ENCODE data around the gene SLC41A3. TPM values are rescaled to one million over a fixed set of nuclear protein-coding genes. Genes with fewer than 3 reads are reported as not detected.

Gene SLC41A3
- total RNA-seq, 1 donor from 2014 or later, result 72.0 TPM

- no peak for DNase-seq (ENCODE audit: low spot score)
Measured at GRCh38 chr3:126026761-126027160, 57.2 kb downstream of the SLC41A3 start.

GRCh38 chr3:126026277-126026751, 57.6 kb downstream of the SLC41A3 start:
- DNase-seq (ENCODE audit: low spot score), result no peak

DNA sequence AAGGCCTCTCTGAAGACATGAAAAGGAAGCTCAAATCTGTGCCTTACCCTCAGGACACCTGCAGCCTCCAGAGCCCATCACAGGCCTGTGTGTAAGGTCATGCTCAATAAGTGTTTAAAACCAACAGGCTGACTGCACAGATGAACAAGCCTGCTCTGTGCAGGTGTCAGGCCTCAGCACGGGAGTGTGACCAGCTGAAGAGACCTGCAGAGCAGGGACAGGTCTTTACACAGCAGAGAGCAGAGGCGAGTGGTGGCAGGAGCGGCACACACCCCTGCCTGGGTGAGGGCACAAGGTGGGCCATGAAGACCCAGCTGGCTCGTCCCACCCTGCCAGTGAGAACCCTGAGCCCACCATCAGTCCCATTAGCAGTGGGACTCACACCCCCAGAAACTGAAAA, 58.1 kb downstream of the SLC41A3 start:
- no peak for DNase-seq (ENCODE audit: low spot score)

DNA sequence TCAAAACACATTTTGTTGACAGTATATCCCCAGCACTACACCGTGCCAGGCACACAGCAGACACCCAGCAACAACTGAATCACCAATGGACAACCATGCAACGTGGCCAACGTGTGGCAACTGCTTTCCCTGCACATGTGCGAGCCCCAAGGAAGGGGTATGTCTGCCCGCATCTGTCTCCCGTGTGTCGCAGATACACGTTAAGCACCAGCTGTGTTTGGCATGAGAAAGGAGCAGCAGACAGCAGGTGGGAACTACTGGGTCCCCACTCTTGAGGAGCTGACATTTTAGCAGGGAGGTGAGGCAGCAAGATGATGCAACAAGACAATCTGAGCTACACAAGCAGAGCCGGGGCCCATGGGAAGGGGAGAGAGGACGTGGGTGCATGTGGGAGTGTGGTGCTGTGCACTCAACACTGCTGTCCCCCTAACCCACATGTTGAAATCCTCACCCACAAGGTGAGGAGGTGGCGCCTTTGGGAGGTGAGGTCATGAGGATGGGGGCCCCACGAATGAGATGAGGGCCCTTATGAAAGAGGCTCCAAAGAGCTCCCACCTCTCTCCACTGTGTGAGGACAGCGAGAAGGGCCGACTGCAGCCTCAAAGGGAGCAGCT, 58.7 kb downstream of the SLC41A3 start:
- no peak for DNase-seq (ENCODE audit: low spot score)

GRCh38 chr3:126024049-126024854, 59.7 kb downstream of the SLC41A3 start:
- no peak for DNase-seq (ENCODE audit: low spot score)

GRCh38 chr3:126023390-126023789, 60.5 kb downstream of the SLC41A3 start:
- DNase-seq (ENCODE audit: low spot score), result no peak

- DNase-seq (ENCODE audit: low spot score), result no peak
Measured at GRCh38 chr3:126022741-126023359, 61.1 kb downstream of the SLC41A3 start.

DNA sequence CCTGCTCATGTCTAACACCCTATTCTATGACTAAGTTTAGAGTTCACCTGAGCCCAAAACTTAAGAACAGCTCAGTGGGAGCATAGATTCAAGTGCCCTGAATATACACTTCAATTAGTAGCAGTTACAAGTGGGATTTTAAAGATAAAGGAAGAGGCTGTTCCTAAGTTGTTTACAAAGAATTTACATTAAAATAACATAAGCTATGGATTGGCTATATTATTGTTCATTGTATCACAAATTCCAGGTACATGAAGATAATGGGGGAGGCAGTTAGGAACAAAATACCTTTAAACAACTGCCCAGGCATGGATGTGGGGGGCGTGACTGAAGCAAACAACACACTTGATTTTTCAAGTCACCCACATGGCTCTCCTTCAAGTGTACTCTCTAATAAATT, 62.2 kb downstream of the SLC41A3 start:
- DNase-seq (ENCODE audit: low spot score), result no peak

- no peak for DNase-seq (ENCODE audit: low spot score)
Measured at GRCh38 chr3:126021224-126021623, 62.7 kb downstream of the SLC41A3 start.

GRCh38 chr3:126019683-126020082, 64.2 kb downstream of the SLC41A3 start:
- no peak for DNase-seq (ENCODE audit: low spot score)

GRCh38 chr3:126018995-126019394, 64.9 kb downstream of the SLC41A3 start:
- no peak for DNase-seq (ENCODE audit: low spot score)

- DNase-seq (ENCODE audit: low spot score), result no peak
Measured at GRCh38 chr3:126018545-126018944, 65.4 kb downstream of the SLC41A3 start.

GRCh38 chr3:126017362-126017761, 66.6 kb downstream of the SLC41A3 start:
- DNase-seq (ENCODE audit: low spot score), result no peak

DNA sequence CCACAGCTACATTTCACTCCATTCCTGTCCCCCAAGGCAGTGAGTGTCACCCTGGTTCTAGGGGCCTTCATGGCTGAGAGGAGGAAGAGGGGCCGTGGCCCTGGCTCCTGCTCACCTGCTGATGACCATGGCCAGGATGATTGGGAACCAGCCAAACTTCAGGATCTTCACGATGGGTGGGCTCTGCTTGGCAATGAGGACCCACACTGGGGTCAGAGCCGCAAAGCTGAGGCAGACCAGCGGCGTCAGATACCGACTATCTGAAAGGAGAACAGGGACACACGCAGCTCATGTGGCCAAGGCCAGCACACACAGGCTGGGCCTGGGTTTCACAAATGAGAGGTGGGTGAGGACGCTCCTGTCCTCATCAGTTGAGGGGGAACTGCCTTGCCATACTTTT, 67.3 kb downstream of the SLC41A3 start:
- DNase-seq (ENCODE audit: low spot score), result no peak

GRCh38 chr3:126015075-126015474, 68.8 kb downstream of the SLC41A3 start:
- DNase-seq (ENCODE audit: low spot score), result no peak

DNA sequence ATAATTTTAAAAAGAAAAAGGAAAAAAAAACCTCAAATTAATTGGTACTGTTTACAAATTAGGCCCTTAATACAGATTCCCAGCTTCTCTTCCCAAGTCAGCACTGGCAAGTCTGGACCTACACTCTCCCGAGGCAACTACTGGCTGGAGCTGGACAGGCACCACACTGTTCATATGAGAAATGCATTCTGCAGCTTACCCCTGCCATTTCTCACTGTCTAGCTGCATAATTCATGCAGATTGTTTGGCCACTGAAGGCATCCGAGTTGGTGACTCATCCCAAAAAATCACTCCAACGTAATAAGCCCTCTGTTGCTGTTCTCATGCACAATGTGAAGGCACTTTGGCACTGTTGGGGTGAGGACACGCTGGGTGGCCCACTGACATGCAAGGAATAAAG, 69.7 kb downstream of the SLC41A3 start:
- no peak for DNase-seq (ENCODE audit: low spot score)

- no peak for DNase-seq (ENCODE audit: low spot score)
Measured at GRCh38 chr3:126013751-126014156, 70.2 kb downstream of the SLC41A3 start.

GRCh38 chr3:126009181-126009580, 74.7 kb downstream of the SLC41A3 start:
- DNase-seq (ENCODE audit: low spot score), result no peak

DNA sequence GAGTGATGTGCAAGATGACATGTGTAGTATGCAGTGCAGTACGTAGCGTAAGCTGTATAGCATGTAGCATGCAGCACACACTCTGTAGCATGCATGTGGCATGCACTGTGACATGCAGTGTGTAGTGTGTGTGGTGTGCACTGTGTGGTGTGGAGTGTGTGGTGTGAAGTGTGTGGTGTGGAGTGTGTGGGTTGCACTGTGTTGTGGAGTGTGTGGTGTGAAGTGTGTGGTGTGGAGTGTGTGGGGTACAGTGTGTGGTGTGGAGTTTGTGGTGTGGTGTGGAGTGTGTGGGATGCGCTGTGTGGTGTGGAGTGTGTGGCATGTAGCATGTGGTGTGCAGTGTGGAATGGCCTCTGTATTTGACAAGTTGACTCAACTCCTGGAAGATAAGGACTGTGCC, 75.7 kb downstream of the SLC41A3 start:
- DNase-seq (ENCODE audit: low spot score), result no peak

DNA sequence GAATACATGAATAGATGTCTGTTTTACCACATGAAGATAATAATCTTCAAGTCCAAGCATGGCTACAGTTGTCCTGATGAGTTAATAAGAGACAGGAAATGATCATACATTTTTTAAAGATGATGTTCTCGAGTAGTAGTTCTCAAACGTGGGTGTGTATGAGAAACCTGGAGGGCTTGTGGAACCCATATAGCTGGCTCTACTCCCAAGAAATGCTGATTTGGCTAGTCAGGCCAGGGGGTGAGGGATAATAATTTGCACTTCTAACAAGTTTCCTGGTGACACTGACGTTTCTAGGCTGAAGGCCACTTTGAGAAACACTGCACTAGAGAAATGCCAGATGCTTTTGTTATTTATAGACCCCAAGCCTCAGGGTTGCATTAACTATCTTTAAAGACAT, 78.0 kb downstream of the SLC41A3 start:
- no peak for DNase-seq (ENCODE audit: low spot score)

GRCh38 chr3:126004692-126005091, 79.2 kb downstream of the SLC41A3 start:
- no peak for DNase-seq (ENCODE audit: low spot score)

- no peak for DNase-seq (ENCODE audit: low spot score)
Measured at GRCh38 chr3:126004217-126004616, 79.7 kb downstream of the SLC41A3 start.

Data from ureter (tissue), 1 donor.